Endodermal cell (in vitro differentiated cells): Measurements from ENCODE around the gene EHD2. TPM values are rescaled to one million over a fixed set of nuclear protein-coding genes. Genes with fewer than 3 reads are reported as not detected.
"Not testable (repeated sequence)": the region's sequence is repeated elsewhere in the genome, so short reads cannot be mapped to it uniquely, and the experiment has no call there.

Experiments
- DNase-seq: peaks from one replicate; pipeline ENCODE4 v3.0.0-alpha.2; 2017
- H3K27ac ChIP-seq: 2 replicates; pipeline ENCODE4 v1.5.1; 2013; ENCODE audit warnings: mild to moderate bottlenecking, low read depth, low read length, moderate library complexity
- H3K27me3 ChIP-seq: 2 replicates; pipeline ENCODE4 v1.6.1; 2013; ENCODE audit warnings: mild to moderate bottlenecking, low read length, moderate library complexity; ENCODE audit not compliant: insufficient read depth, control insufficient read depth, poor library complexity, severe bottlenecking
- H3K36me3 ChIP-seq: 2 replicates; pipeline ENCODE4 v1.7.0; 2013; ENCODE audit warnings: mild to moderate bottlenecking, low read length, moderate library complexity; ENCODE audit not compliant: control insufficient read depth, insufficient read depth
- H3K4me1 ChIP-seq: one replicate; pipeline ENCODE4 v1.7.0; 2013; ENCODE audit warnings: low read length; ENCODE audit not compliant: control insufficient read depth, insufficient read depth
- H3K4me3 ChIP-seq: 2 replicates; pipeline ENCODE4 v1.5.1; 2013; ENCODE audit warnings: mild to moderate bottlenecking, low read length, moderate library complexity
- H3K9ac ChIP-seq: 2 replicates; pipeline ENCODE4 v1.6.1; 2013; ENCODE audit warnings: mild to moderate bottlenecking, low read length, moderate library complexity; ENCODE audit not compliant: poor library complexity, severe bottlenecking; ENCODE audit errors: extremely low read depth
- H3K9me3 ChIP-seq: 2 replicates; pipeline ENCODE4 v1.6.1; 2013; ENCODE audit warnings: mild to moderate bottlenecking, low read length, moderate library complexity; ENCODE audit not compliant: control insufficient read depth
- H3K27ac Mint-ChIP-seq: 2 replicates; pipeline ENCODE4 v1.8.0; 2020; ENCODE audit warnings: mixed read lengths
- H3K27me3 Mint-ChIP-seq: 2 replicates; pipeline ENCODE4 v1.8.0; 2021; ENCODE audit warnings: mild to moderate bottlenecking, mixed read lengths; ENCODE audit not compliant: insufficient read depth
- H3K36me3 Mint-ChIP-seq: 2 replicates; pipeline ENCODE4 v1.8.0; 2020; ENCODE audit warnings: low read depth, mixed read lengths
- H3K4me1 Mint-ChIP-seq: 2 replicates; pipeline ENCODE4 v1.8.0; 2020; ENCODE audit warnings: mixed read lengths
- H3K4me3 Mint-ChIP-seq: 2 replicates; pipeline ENCODE4 v1.8.0; 2020; ENCODE audit warnings: mild to moderate bottlenecking, moderate library complexity, mixed read lengths
- H3K9me3 Mint-ChIP-seq: 2 replicates; pipeline ENCODE4 v1.8.0; 2020; ENCODE audit warnings: mild to moderate bottlenecking, mixed read lengths
- CTCF ChIP-seq: fragments of 200-600 bp; sonication (generic); conservative IDR thresholded peaks from 2 replicates; pipeline ENCODE4 v1.5.0; 2021; ENCODE audit warnings: antibody characterized with exemption, mild to moderate bottlenecking
- WGBS, 2 experiments: methylation state at CpG; one replicate each; pipeline versions ENCODE4 v1.1.5 to v1.1.7; 2013; ENCODE audit warnings: missing lambda C conversion rate in 2 of 2, mixed read lengths in 1 of 2; ENCODE audit not compliant: insufficient coverage in 1 of 2, insufficient read length in 1 of 2; 5-methylcytosine and 5-hydroxymethylcytosine counted together
- total RNA-seq, 2 donors: library from RNA; stranded (reverse); fragmentation: NEBNext Ultra II Directional in 1 of 2; extraction: Animal tissue kit (Norgen Biotek cat#: 25700) in 1 of 2; gene quantifications; 2 replicates in 1 of 2; 3 replicates in 1 of 2; pipeline ENCODE4 v1.2.1, GENCODE V29; 2021

The EHD2 gene
- total RNA-seq, 2 donors from 2014 or later = 5.5 to 8.4 TPM

- Histone ChIP-seq H3K4me3 (no peak overlapping the region), H3K36me3 (peaks cover 10% of the 10 kb centered on the region), H3K9me3 (no peaks in the 10 kb centered on the region), H3K27me3 (no peaks in the 10 kb centered on the region), H3K4me1 (no peaks in the 10 kb centered on the region), H3K9ac (no peak overlapping the region), H3K27ac (no peak overlapping the region)
- Mint-ChIP-seq H3K27ac (no peak overlapping the region), H3K9me3 (no peaks in the 10 kb centered on the region), H3K27me3 (peaks cover 3% of the 10 kb centered on the region), H3K36me3 (peaks cover 9% of the 10 kb centered on the region), H3K4me3 (peak overlapping the region; percentile 53), H3K4me1 (no peaks in the 10 kb centered on the region)
- 51 to 77% methylated on average over 5 to 11 of the region's 13 CpGs for whole genome bisulfite sequencing, 2 experiments
- DNase-seq = no peak
- TF ChIP-seq CTCF = no peak
Measured at GRCh38 chr19:47742634-47743033, 29.4 kb downstream of the EHD2 start.

GRCh38 chr19:47745010-47745901 lies 32.0 kb downstream of the EHD2 start, which contains the start of gene NOP53:
Gene NOP53, plus strand, starts transcription at chr19:47745546. Its CDS starts 14 bp downstream, at chr19:47745560.
- Histone ChIP-seq H3K4me3 (peak within 1 kb of the TSS; percentile 80), H3K36me3 (peaks cover 34% of the 10 kb centered on the region), H3K27me3 (no peaks in the 10 kb centered on the region), H3K4me1 (no peaks in the 10 kb centered on the region), H3K9me3 (no peaks in the 10 kb centered on the region), H3K9ac (peak within 1 kb of the TSS; percentile 90), H3K27ac (peak within 1 kb of the TSS; percentile 85)
- peak; percentile 99 for DNase-seq
- H3K9me3 Mint-ChIP-seq = no peaks in the 10 kb centered on the region
- no peaks in the 10 kb centered on the region for H3K27me3 Mint-ChIP-seq
- peaks cover 23% of the 10 kb centered on the region for H3K36me3 Mint-ChIP-seq
- TF ChIP-seq CTCF = no peak
- peak within 1 kb of the TSS; percentile 100 for H3K27ac Mint-ChIP-seq
- H3K4me1 Mint-ChIP-seq = no peaks in the 10 kb centered on the region
- H3K4me3 Mint-ChIP-seq = peak within 1 kb of the TSS; percentile 97
- 3 to 4% methylated on average over 19 to 50 of the region's 53 CpGs for WGBS, 2 experiments

GRCh38 chr19:47746129-47746528 lies 32.9 kb downstream of the EHD2 start:
- Mint-ChIP-seq H3K36me3 (peaks cover 30% of the 10 kb centered on the region), H3K4me3 (peak overlapping the region; percentile 97)
- peak overlapping the region; percentile 80 for H3K4me3 ChIP-seq
- H3K27ac Mint-ChIP-seq, H3K4me1 Mint-ChIP-seq, H3K9me3 ChIP-seq, H3K27ac ChIP-seq, H3K4me1 ChIP-seq, H3K27me3 Mint-ChIP-seq, DNase-seq, H3K9me3 Mint-ChIP-seq, H3K27me3 ChIP-seq: not testable (repeated sequence)
- WGBS, 2 experiments = 74 to 81% methylated on average over 6 to 17 of the region's 17 CpGs
- peaks cover 43% of the 10 kb centered on the region for H3K36me3 ChIP-seq
- peak overlapping the region; percentile 90 for H3K9ac ChIP-seq
